DOHH2 (cell line): ENCODE results near the gene HOXB6.

Experiments
- H3F3A ChIP-seq: fragments of 200-600 bp; sonication (generic), shearing (Covaris generic); 2 replicates; pipeline ENCODE4 v1.6.0; 2016; ENCODE audit warnings: antibody characterized with exemption, mild to moderate bottlenecking; ENCODE audit not compliant: control insufficient read depth, insufficient read depth
- H3K27ac ChIP-seq: fragments of 200-600 bp; sonication (generic); 2 replicates; pipeline ENCODE4 v1.5.1; 2014; ENCODE audit warnings: low read depth, mild to moderate bottlenecking, low read length, moderate library complexity
- H3K27me3 ChIP-seq: fragments of 200-600 bp; sonication (generic); 2 replicates; pipeline ENCODE4 v1.6.1; 2014; ENCODE audit warnings: mild to moderate bottlenecking, low read length, mixed read lengths; ENCODE audit not compliant: control insufficient read depth
- H3K36me3 ChIP-seq: fragments of 200-600 bp; sonication (generic); 2 replicates; pipeline ENCODE4 v1.6.1; 2014; ENCODE audit warnings: mild to moderate bottlenecking, low read length, moderate library complexity, mixed read lengths; ENCODE audit not compliant: control insufficient read depth
- H3K4me1 ChIP-seq: fragments of 200-600 bp; sonication (generic); 2 replicates; pipeline ENCODE4 v1.6.1; 2014; ENCODE audit warnings: mild to moderate bottlenecking, low read length, mixed read lengths; ENCODE audit not compliant: control insufficient read depth
- H3K4me2 ChIP-seq: fragments of 200-600 bp; sonication (generic); 2 replicates; pipeline ENCODE4 v1.6.0; 2014; ENCODE audit warnings: mild to moderate bottlenecking, low read length, moderate library complexity
- H3K4me3 ChIP-seq: fragments of 200-600 bp; sonication (generic); 2 replicates; pipeline ENCODE4 v1.5.1; 2014; ENCODE audit warnings: mild to moderate bottlenecking, low read length, mixed read lengths
- H3K79me2 ChIP-seq: fragments of 200-600 bp; sonication (generic); 2 replicates; pipeline ENCODE4 v1.6.1; 2014; ENCODE audit warnings: mild to moderate bottlenecking, low read length, mixed read lengths; ENCODE audit not compliant: control insufficient read depth
- H3K9me2 ChIP-seq: fragments of 200-600 bp; sonication (generic); replicated peaks from 2 replicates; pipeline ENCODE4 v1.6.1; 2014; ENCODE audit warnings: mild to moderate bottlenecking, low read length, mixed read lengths; ENCODE audit not compliant: control insufficient read depth
- H3K9me3 ChIP-seq: fragments of 200-600 bp; sonication (generic); 2 replicates; pipeline ENCODE4 v1.6.1; 2014; ENCODE audit warnings: antibody characterized with exemption, low read length, mixed read lengths; ENCODE audit not compliant: control insufficient read depth, insufficient read depth
- H4K20me1 ChIP-seq: fragments of 200-600 bp; sonication (generic); 2 replicates; pipeline ENCODE4 v1.6.0; 2014; ENCODE audit warnings: low read depth, mild to moderate bottlenecking, antibody characterized with exemption, low read length, moderate library complexity; ENCODE audit not compliant: control insufficient read depth, insufficient read depth
- CTCF ChIP-seq: fragments of 200-600 bp; sonication (generic); IDR thresholded peaks from one replicate; pipeline ENCODE4 v1.5.1; 2014; ENCODE audit warnings: antibody characterized with exemption, mild to moderate bottlenecking, low read depth, low read length; ENCODE audit not compliant: poor library complexity, severe bottlenecking
- EZH2phosphoT487 ChIP-seq: fragments of 200-600 bp; sonication (generic); IDR thresholded peaks from 2 replicates; pipeline ENCODE4 v1.6.1; 2017; ENCODE audit warnings: borderline replicate concordance, mild to moderate bottlenecking, antibody characterized with exemption, low read length, moderate library complexity, mixed read lengths

Gene HOXB6

GRCh38 chr17:48575066-48575582, 29.7 kb downstream of the HOXB6 start:
- Histone ChIP-seq H3K9me2 (no peaks in the 10 kb centered on the region), H4K20me1 (no peaks in the 10 kb centered on the region), H3K27me3 (peaks cover 12% of the 10 kb centered on the region), H3F3A (0 out of 2 replicates have a peak, but pooled peaks cover 4% of the 10 kb centered on the region), H3K4me1 (peaks cover 22% of the 10 kb centered on the region), H3K27ac (no peak overlapping the region), H3K9me3 (no peaks in the 10 kb centered on the region), H3K79me2 (peaks cover 12% of the 10 kb centered on the region), H3K4me3 (no peak overlapping the region), H3K4me2 (no peak overlapping the region), H3K36me3 (peaks cover 4% of the 10 kb centered on the region; the same call in 1 of the 2 replicates)
- TF ChIP-seq EZH2phosphoT487 (no peak), CTCF (no peak)

GRCh38 chr17:48574505-48575065, 30.2 kb downstream of the HOXB6 start:
- Histone ChIP-seq H3K27me3 (peaks cover 7% of the 10 kb centered on the region), H3K4me2 (no peak overlapping the region), H3K4me1 (peaks cover 17% of the 10 kb centered on the region), H4K20me1 (no peaks in the 10 kb centered on the region), H3K4me3 (no peak overlapping the region), H3K27ac (no peak overlapping the region), H3K79me2 (peaks cover 12% of the 10 kb centered on the region), H3K9me2 (no peaks in the 10 kb centered on the region), H3F3A (0 out of 2 replicates have a peak, but pooled peaks cover 3% of the 10 kb centered on the region), H3K36me3 (peaks cover 4% of the 10 kb centered on the region; the same call in 1 of the 2 replicates), H3K9me3 (no peaks in the 10 kb centered on the region)
- TF ChIP-seq CTCF, result no peak
- no peak for TF ChIP-seq EZH2phosphoT487

- no peaks in the 10 kb centered on the region for H3K27me3 ChIP-seq
- no peaks in the 10 kb centered on the region for H4K20me1 ChIP-seq
- H3F3A ChIP-seq, result no peaks in the 10 kb centered on the region
Measured at GRCh38 chr17:48571826-48572417, 32.9 kb downstream of the HOXB6 start.

More at GRCh38 chr17:48571826-48572417, 32.9 kb downstream of the HOXB6 start:
- TF ChIP-seq CTCF (no peak), EZH2phosphoT487 (no peak)
- peaks cover 3% of the 10 kb centered on the region for H3K79me2 ChIP-seq
- H3K4me3 ChIP-seq, result no peak overlapping the region
- no peak overlapping the region for H3K27ac ChIP-seq
- peaks cover 4% of the 10 kb centered on the region; the same call in 1 of the 2 replicates for H3K36me3 ChIP-seq
- no peaks in the 10 kb centered on the region for H3K9me2 ChIP-seq
- H3K4me1 ChIP-seq, result peaks cover 3% of the 10 kb centered on the region
- H3K4me2 ChIP-seq, result no peak overlapping the region
- no peaks in the 10 kb centered on the region for H3K9me3 ChIP-seq
